SK-N-MC (cell line): Measurements from ENCODE around the gene CIAPIN1.

Source experiments
- DNase-seq: peaks from one replicate; pipeline ENCODE4 v3.0.0-alpha.2; 2011; ENCODE audit warnings: low read depth, low spot score
- H3K27ac ChIP-seq: fragments of 200-600 bp; sonication (generic); 2 replicates; pipeline ENCODE4 v1.5.1; 2016; ENCODE audit warnings: mixed run types
- H3K36me3 ChIP-seq: fragments of 200-600 bp; sonication (generic); 2 replicates; pipeline ENCODE4 v1.6.1; 2017; ENCODE audit warnings: antibody characterized with exemption, low read length, mixed read lengths; ENCODE audit not compliant: insufficient read depth
- H3K4me3 ChIP-seq: fragments of 200-600 bp; sonication (generic); 2 replicates; pipeline ENCODE4 v1.5.1; 2016
- H3K9ac ChIP-seq: fragments of 200-600 bp; sonication (generic); 2 replicates; pipeline ENCODE4 v1.8.0; 2017; ENCODE audit warnings: mixed run types, mixed read lengths; ENCODE audit not compliant: insufficient read length
- H3K9me3 ChIP-seq: fragments of 200-600 bp; sonication (generic); 2 replicates; pipeline ENCODE4 v1.6.1; 2017; ENCODE audit warnings: low read depth, mild to moderate bottlenecking, antibody characterized with exemption, low read length, moderate library complexity, mixed read lengths
- EZH2 ChIP-seq: fragments of 200-600 bp; sonication (generic); IDR thresholded peaks from one replicate; pipeline ENCODE4 v1.6.1; 2017; ENCODE audit warnings: antibody characterized with exemption
- FOXP2 ChIP-seq: optimal IDR thresholded peaks from 2 replicates; pipeline ENCODE3; 2011; ENCODE audit warnings: mild to moderate bottlenecking, moderate library complexity; ENCODE audit not compliant: insufficient read depth; ENCODE audit errors: extremely low read length, control extremely low read depth
- POLR2AphosphoS5 ChIP-seq: IDR thresholded peaks from 2 replicates; pipeline ENCODE4 v1.6.1; 2012; ENCODE audit warnings: mild to moderate bottlenecking, low read depth, low read length, borderline replicate concordance

CIAPIN1 gene

GRCh38 chr16:57385083-57385482, 62.1 kb downstream of the CIAPIN1 start:
- TF ChIP-seq FOXP2: no peak
- TF ChIP-seq EZH2: no peak
- TF ChIP-seq POLR2AphosphoS5: no peak
- H3K9me3 ChIP-seq: no peaks in the 10 kb centered on the region
- H3K27ac ChIP-seq: no peak overlapping the region
- H3K4me3 ChIP-seq: no peak overlapping the region
- no peak overlapping the region for H3K9ac ChIP-seq
- no peaks in the 10 kb centered on the region for H3K36me3 ChIP-seq
- no peak for DNase-seq

- no peak overlapping the region for H3K27ac ChIP-seq
- DNase-seq: no peak
- no peak overlapping the region for H3K9ac ChIP-seq
- TF ChIP-seq EZH2 (no peak), POLR2AphosphoS5 (no peak), FOXP2 (no peak)
- no peak overlapping the region for H3K4me3 ChIP-seq
- H3K9me3 ChIP-seq: no peaks in the 10 kb centered on the region
- H3K36me3 ChIP-seq: no peaks in the 10 kb centered on the region
These were observed 62.7 kb downstream of the CIAPIN1 start for GRCh38 chr16:57384248-57385070.

GRCh38 chr16:57383276-57384247, 63.6 kb downstream of the CIAPIN1 start:
- Histone ChIP-seq H3K27ac (no peak overlapping the region), H3K9ac (no peak overlapping the region), H3K4me3 (no peak overlapping the region), H3K9me3 (no peaks in the 10 kb centered on the region), H3K36me3 (no peaks in the 10 kb centered on the region)
- DNase-seq: no peak
- no peak for TF ChIP-seq FOXP2
- TF ChIP-seq EZH2: no peak
- no peak for TF ChIP-seq POLR2AphosphoS5

GRCh38 chr16:57382535-57383275, 64.5 kb downstream of the CIAPIN1 start:
- Histone ChIP-seq H3K4me3 (no peak overlapping the region), H3K27ac (no peak overlapping the region), H3K36me3 (no peaks in the 10 kb centered on the region), H3K9ac (no peak overlapping the region), H3K9me3 (no peaks in the 10 kb centered on the region)
- TF ChIP-seq FOXP2: no peak
- TF ChIP-seq POLR2AphosphoS5: no peak
- TF ChIP-seq EZH2: no peak
- DNase-seq: no peak

GRCh38 chr16:57381791-57382534, 65.2 kb downstream of the CIAPIN1 start:
- Histone ChIP-seq H3K36me3 (no peaks in the 10 kb centered on the region), H3K4me3 (no peak overlapping the region), H3K27ac (no peak overlapping the region), H3K9me3 (no peaks in the 10 kb centered on the region), H3K9ac (no peak overlapping the region)
- TF ChIP-seq FOXP2 (no peak), EZH2 (no peak), POLR2AphosphoS5 (no peak)
- DNase-seq: no peak

- no peak overlapping the region for H3K4me3 ChIP-seq
- H3K27ac ChIP-seq: no peak overlapping the region
- H3K9me3 ChIP-seq: no peaks in the 10 kb centered on the region
- TF ChIP-seq POLR2AphosphoS5 (no peak), EZH2 (no peak), FOXP2 (no peak)
- H3K9ac ChIP-seq: no peak overlapping the region
- no peak for DNase-seq
- H3K36me3 ChIP-seq: no peaks in the 10 kb centered on the region
These were observed 66.3 kb downstream of the CIAPIN1 start for GRCh38 chr16:57380671-57381462.

- no peaks in the 10 kb centered on the region for H3K9me3 ChIP-seq
- H3K4me3 ChIP-seq: no peak overlapping the region
- DNase-seq: no peak
- TF ChIP-seq FOXP2: no peak
- H3K27ac ChIP-seq: no peak overlapping the region
- no peaks in the 10 kb centered on the region for H3K36me3 ChIP-seq
- H3K9ac ChIP-seq: no peak overlapping the region
These were observed 67.6 kb downstream of the CIAPIN1 start for GRCh38 chr16:57379579-57379978.
